Adrenal gland (tissue), 5 donors: ENCODE results near the gene FMNL2.

Experiments
- POLR2A ChIP-seq, 2 donors: fragments of 450-650 bp; IDR thresholded peaks; one replicate each; pipeline ENCODE4 v1.6.1; 2017; ENCODE audit warnings: antibody characterized with exemption in 2 of 2, mild to moderate bottlenecking in 2 of 2, moderate library complexity in 1 of 2
- TF ChIP-seq, protein P1 (sequence below), 6 experiments: fragments of 450-650 bp in 4 of 6; fragments of 200-600 bp in 2 of 6; sonication (generic) in 1 of 6; IDR thresholded peaks; 1 replicate in 5 of 6; 2 replicates in 1 of 6; pipeline versions ENCODE4 v1.5.1 to v1.8.0; 2016 to 2021; ENCODE audit warnings: antibody characterized with exemption in 6 of 6, mild to moderate bottlenecking in 2 of 6, moderate library complexity in 1 of 6
- donor health status: DM: no; HTN: no; CAD: no.

DNA sequence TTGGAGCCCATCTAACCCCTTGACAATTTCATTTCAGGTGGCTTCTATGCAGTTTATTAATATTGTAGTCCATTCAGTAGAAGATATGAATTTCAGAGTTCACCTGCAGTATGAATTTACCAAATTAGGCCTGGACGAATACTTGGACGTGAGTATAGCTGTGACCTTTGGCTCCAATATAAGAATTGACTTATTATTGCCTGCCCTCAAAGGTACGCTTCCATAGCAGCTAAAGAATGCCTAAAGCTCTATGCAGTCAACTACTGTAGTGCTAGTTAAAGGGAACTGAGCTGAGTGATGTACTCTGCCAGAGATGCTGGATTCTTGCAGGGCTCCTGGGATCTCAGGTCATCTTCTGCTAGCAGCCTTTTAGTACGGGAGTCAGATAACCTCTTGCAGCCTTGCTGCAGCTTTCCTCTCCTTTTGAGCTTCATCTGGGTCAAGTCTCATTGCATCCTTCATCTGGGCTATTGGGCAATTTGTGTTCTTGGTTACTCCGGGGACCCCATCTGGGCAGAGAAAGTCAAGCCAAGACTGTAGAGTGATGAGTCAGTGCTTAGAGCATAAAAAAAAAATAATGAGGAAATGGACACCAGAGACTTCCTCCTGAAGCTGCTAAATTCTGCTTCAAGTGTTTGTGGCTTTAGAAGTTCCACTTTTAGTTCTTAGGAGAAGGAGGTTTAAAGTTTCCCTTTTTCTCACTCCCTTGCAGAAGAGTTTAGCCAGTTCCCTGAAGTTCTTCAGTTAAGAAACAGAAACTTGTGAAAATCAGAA is 276.7 kb downstream of the FMNL2 start:
- TF ChIP-seq, protein P1, sequence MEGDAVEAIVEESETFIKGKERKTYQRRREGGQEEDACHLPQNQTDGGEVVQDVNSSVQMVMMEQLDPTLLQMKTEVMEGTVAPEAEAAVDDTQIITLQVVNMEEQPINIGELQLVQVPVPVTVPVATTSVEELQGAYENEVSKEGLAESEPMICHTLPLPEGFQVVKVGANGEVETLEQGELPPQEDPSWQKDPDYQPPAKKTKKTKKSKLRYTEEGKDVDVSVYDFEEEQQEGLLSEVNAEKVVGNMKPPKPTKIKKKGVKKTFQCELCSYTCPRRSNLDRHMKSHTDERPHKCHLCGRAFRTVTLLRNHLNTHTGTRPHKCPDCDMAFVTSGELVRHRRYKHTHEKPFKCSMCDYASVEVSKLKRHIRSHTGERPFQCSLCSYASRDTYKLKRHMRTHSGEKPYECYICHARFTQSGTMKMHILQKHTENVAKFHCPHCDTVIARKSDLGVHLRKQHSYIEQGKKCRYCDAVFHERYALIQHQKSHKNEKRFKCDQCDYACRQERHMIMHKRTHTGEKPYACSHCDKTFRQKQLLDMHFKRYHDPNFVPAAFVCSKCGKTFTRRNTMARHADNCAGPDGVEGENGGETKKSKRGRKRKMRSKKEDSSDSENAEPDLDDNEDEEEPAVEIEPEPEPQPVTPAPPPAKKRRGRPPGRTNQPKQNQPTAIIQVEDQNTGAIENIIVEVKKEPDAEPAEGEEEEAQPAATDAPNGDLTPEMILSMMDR (IDR thresholded peaks at IDR 0.05) = no peak
- no peak for TF ChIP-seq POLR2A (IDR thresholded peaks at IDR 0.05)
